MM.1S (cell line): Measurements from ENCODE around the gene UFC1.

Source experiments
- DNase-seq: peaks from one replicate; pipeline ENCODE4 v3.0.0-alpha.2; 2015
- H2AFZ ChIP-seq: fragments of 300-600 bp; sonication (generic); 2 replicates; pipeline ENCODE4 v1.6.0; 2016; ENCODE audit warnings: antibody characterized with exemption, low read length
- H3F3A ChIP-seq: fragments of 300-600 bp; sonication (generic); 2 replicates; pipeline ENCODE4 v1.6.1; 2016; ENCODE audit warnings: mild to moderate bottlenecking, antibody characterized with exemption, low read length, moderate library complexity, mixed read lengths; ENCODE audit not compliant: insufficient read depth
- H3K27ac ChIP-seq: fragments of 300-600 bp; sonication (generic); 2 replicates; pipeline ENCODE4 v1.5.1; 2016; ENCODE audit warnings: mild to moderate bottlenecking, low read length
- H3K27me3 ChIP-seq: fragments of 300-600 bp; sonication (generic); replicated peaks from 2 replicates; pipeline ENCODE4 v1.6.0; 2016; ENCODE audit warnings: low read length; ENCODE audit not compliant: insufficient read depth
- H3K36me3 ChIP-seq: fragments of 300-600 bp; sonication (generic); replicated peaks from 2 replicates; pipeline ENCODE4 v1.6.1; 2016; ENCODE audit warnings: mild to moderate bottlenecking, low read length, mixed read lengths; ENCODE audit not compliant: insufficient read depth
- H3K4me1 ChIP-seq: fragments of 300-600 bp; sonication (generic); 2 replicates; pipeline ENCODE4 v1.6.1; 2016; ENCODE audit warnings: low read length, mixed read lengths
- H3K4me2 ChIP-seq: fragments of 300-600 bp; sonication (generic); 2 replicates; pipeline ENCODE4 v1.6.0; 2016; ENCODE audit warnings: low read depth, low read length
- H3K4me3 ChIP-seq: fragments of 300-600 bp; sonication (generic); 2 replicates; pipeline ENCODE4 v1.5.1; 2016; ENCODE audit warnings: low read length, mixed read lengths
- H3K79me2 ChIP-seq: fragments of 300-600 bp; sonication (generic); 2 replicates; pipeline ENCODE4 v1.6.1; 2016; ENCODE audit warnings: mixed run types, low read length, mixed read lengths
- H3K9ac ChIP-seq: fragments of 300-600 bp; sonication (generic); 2 replicates; pipeline ENCODE4 v1.6.1; 2016; ENCODE audit warnings: low read length, mixed read lengths
- H3K9me2 ChIP-seq: fragments of 300-600 bp; sonication (generic); replicated peaks from 2 replicates; pipeline ENCODE4 v1.6.1; 2016; ENCODE audit warnings: mild to moderate bottlenecking, low read length, mixed read lengths; ENCODE audit not compliant: insufficient read depth
- H3K9me3 ChIP-seq: fragments of 300-600 bp; sonication (generic); replicated peaks from 2 replicates; pipeline ENCODE4 v1.6.1; 2016; ENCODE audit warnings: mild to moderate bottlenecking, low read length, mixed read lengths; ENCODE audit not compliant: insufficient read depth
- H4K20me1 ChIP-seq: fragments of 300-600 bp; sonication (generic); 2 replicates; pipeline ENCODE4 v1.6.1; 2016; ENCODE audit warnings: mild to moderate bottlenecking, low read length, moderate library complexity, mixed read lengths; ENCODE audit not compliant: insufficient read depth
- CTCF ChIP-seq: fragments of 300-600 bp; sonication (generic); IDR thresholded peaks from 2 replicates; pipeline ENCODE4 v1.5.1; 2016; ENCODE audit warnings: antibody characterized with exemption, low read length, mixed read lengths
- EZH2 ChIP-seq: fragments of 300-600 bp; sonication (generic); optimal IDR thresholded peaks from 2 replicates; pipeline ENCODE3; 2017; ENCODE audit warnings: low read depth, mild to moderate bottlenecking, antibody characterized with exemption, low read length, mixed read lengths
- EZH2phosphoT487 ChIP-seq: fragments of 300-600 bp; sonication (generic); IDR thresholded peaks from 2 replicates; pipeline ENCODE4 v1.6.1; 2018; ENCODE audit warnings: antibody characterized with exemption, low read length

The UFC1 gene

GRCh38 chr1:161196521-161197451, 43.0 kb downstream of the UFC1 start:
- Histone ChIP-seq H3K4me3 (no peak overlapping the region), H3K9ac (no peak overlapping the region), H3K9me3 (no peaks in the 10 kb centered on the region), H3K27me3 (no peaks in the 10 kb centered on the region), H3K4me1 (peaks cover 20% of the 10 kb centered on the region), H3K4me2 (no peak overlapping the region), H3F3A (0 out of 2 replicates have a peak, but pooled peaks cover 4% of the 10 kb centered on the region), H3K9me2 (no peaks in the 10 kb centered on the region), H3K27ac (no peak overlapping the region), H3K79me2 (peaks cover 2% of the 10 kb centered on the region; the same call in 1 of the 2 replicates), H3K36me3 (no peaks in the 10 kb centered on the region), H2AFZ (no peak overlapping the region), H4K20me1 (no peaks in the 10 kb centered on the region)
- DNase-seq = no peak
- TF ChIP-seq CTCF = no peak
- TF ChIP-seq EZH2phosphoT487 = no peak
- no peak for TF ChIP-seq EZH2

DNA sequence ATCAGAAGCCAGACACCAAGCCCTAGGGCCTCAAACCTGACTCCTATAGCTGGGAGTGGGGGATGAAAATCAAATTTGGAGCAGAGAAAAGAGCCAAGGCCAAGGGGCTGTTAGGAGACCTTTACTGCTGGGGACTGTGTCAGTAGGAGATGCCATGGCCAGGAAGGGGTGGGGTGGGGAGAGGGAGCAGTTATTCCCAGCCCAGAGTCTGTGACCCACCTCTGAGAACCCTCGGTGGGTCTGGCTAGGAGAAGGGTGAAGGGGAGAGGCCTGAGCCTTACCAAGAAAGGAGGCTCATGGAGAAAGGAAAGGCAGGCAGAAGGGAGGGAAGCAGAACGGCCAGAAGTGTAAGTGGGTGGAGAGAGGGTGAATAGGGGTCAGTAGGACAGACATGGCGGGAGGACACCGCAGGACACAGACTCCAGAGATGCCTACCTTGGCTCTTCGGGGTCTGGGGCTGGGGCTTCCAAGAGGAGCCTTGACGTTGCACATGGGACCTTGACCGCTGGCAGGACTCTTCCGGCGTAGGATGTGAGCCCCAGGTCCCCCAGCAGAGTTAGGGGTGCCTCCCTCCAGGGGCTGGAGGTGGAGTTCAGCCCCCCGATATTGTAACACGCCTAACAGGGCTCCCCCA, 43.9 kb downstream of the UFC1 start:
- Histone ChIP-seq H3K9me2 (no peaks in the 10 kb centered on the region), H3K4me1 (peaks cover 19% of the 10 kb centered on the region), H3K27ac (no peak overlapping the region), H3K9ac (no peak overlapping the region), H3K4me3 (no peak overlapping the region), H3F3A (0 out of 2 replicates have a peak, but pooled peaks cover 4% of the 10 kb centered on the region), H2AFZ (no peak overlapping the region), H3K9me3 (no peaks in the 10 kb centered on the region), H3K4me2 (no peak overlapping the region), H3K36me3 (no peaks in the 10 kb centered on the region), H4K20me1 (no peaks in the 10 kb centered on the region), H3K79me2 (peaks cover 9% of the 10 kb centered on the region), H3K27me3 (no peaks in the 10 kb centered on the region)
- DNase-seq = no peak
- TF ChIP-seq EZH2 = no peak

- Histone ChIP-seq H3K27ac (no peak overlapping the region), H3K79me2 (peaks cover 15% of the 10 kb centered on the region), H4K20me1 (no peaks in the 10 kb centered on the region), H3K9ac (no peak overlapping the region), H3K9me2 (no peaks in the 10 kb centered on the region), H3F3A (0 out of 2 replicates have a peak, but pooled peaks cover 4% of the 10 kb centered on the region), H3K4me2 (no peak overlapping the region), H3K4me3 (no peak overlapping the region), H3K36me3 (no peaks in the 10 kb centered on the region), H3K27me3 (no peaks in the 10 kb centered on the region), H3K4me1 (peaks cover 19% of the 10 kb centered on the region), H3K9me3 (no peaks in the 10 kb centered on the region), H2AFZ (no peak overlapping the region)
- no peak for TF ChIP-seq EZH2phosphoT487
- TF ChIP-seq EZH2 = no peak
- TF ChIP-seq CTCF = no peak
- DNase-seq = no peak
Measured at GRCh38 chr1:161198194-161198896, 44.6 kb downstream of the UFC1 start.
